ENCODE results near the gene ARL6. TPM values are rescaled to one million over a fixed set of nuclear protein-coding genes. Genes with fewer than 3 reads are reported as not detected.

ARL6 gene
- total RNA-seq: 3.1 and 4.6 TPM in 2 replicates

GRCh38 chr3:97764407-97765238 lies at the start of gene ARL6:
ARL6 (plus strand) TSS chr3:97764758; CDS start chr3:97768108, 3,350 bp downstream.
- DNase-seq (ENCODE audit: low read depth in 2 of 2): peak; percentile 79 to 81

GRCh38 chr3:97719156-97719821 lies 45.3 kb upstream of the ARL6 start:
- DNase-seq (ENCODE audit: low read depth in 2 of 2): peak; percentile 68 to 76

- DNase-seq (ENCODE audit: low read depth in 2 of 2): no peak
Observed at GRCh38 chr3:97720417-97720816, 44.1 kb upstream of the ARL6 start.

GRCh38 chr3:97721446-97721845 lies 43.1 kb upstream of the ARL6 start:
- no peak for DNase-seq (ENCODE audit: low read depth in 2 of 2)

- DNase-seq (ENCODE audit: low read depth in 2 of 2): peak; percentile 2
Observed at GRCh38 chr3:97736928-97737327, 27.6 kb upstream of the ARL6 start.

- DNase-seq (ENCODE audit: low read depth in 2 of 2): no peak
Observed at GRCh38 chr3:97738761-97739160, 25.8 kb upstream of the ARL6 start.

GRCh38 chr3:97742036-97742435 lies 22.5 kb upstream of the ARL6 start:
- no peak for DNase-seq (ENCODE audit: low read depth in 2 of 2)

GRCh38 chr3:97744289-97744688 lies 20.3 kb upstream of the ARL6 start:
- no peak for DNase-seq (ENCODE audit: low read depth in 2 of 2)

GRCh38 chr3:97763586-97764406 lies 762 bp upstream of the ARL6 start:
- DNase-seq (ENCODE audit: low read depth in 2 of 2): no peak

- no peak for DNase-seq (ENCODE audit: low read depth in 2 of 2)
Observed at GRCh38 chr3:97765336-97765735, 778 bp downstream of the ARL6 start.

- DNase-seq (ENCODE audit: low read depth in 2 of 2): peak in 1 of 2 donors; percentile 50
Observed at GRCh38 chr3:97772926-97773325, 8.4 kb downstream of the ARL6 start.

- DNase-seq (ENCODE audit: low read depth in 2 of 2): peak in 1 of 2 donors; percentile 15
Observed at GRCh38 chr3:97778152-97778551, 13.6 kb downstream of the ARL6 start.

GRCh38 chr3:97793420-97794019 lies 29.0 kb downstream of the ARL6 start:
- DNase-seq (ENCODE audit: low read depth in 2 of 2): peak; percentile 63 to 78

- DNase-seq (ENCODE audit: low read depth in 2 of 2): no peak
Observed at GRCh38 chr3:97795951-97796350, 31.4 kb downstream of the ARL6 start.

GRCh38 chr3:97804471-97804870 lies 39.9 kb downstream of the ARL6 start:
- no peak for DNase-seq (ENCODE audit: low read depth in 2 of 2)

- DNase-seq (ENCODE audit: low read depth in 2 of 2): no peak
Observed at GRCh38 chr3:97810779-97811390, 46.3 kb downstream of the ARL6 start.

- no peak for DNase-seq (ENCODE audit: low read depth in 2 of 2)
Observed at GRCh38 chr3:97815149-97815917, 50.8 kb downstream of the ARL6 start.

GRCh38 chr3:97816811-97817210 lies 52.3 kb downstream of the ARL6 start:
- DNase-seq (ENCODE audit: low read depth in 2 of 2): no peak

GRCh38 chr3:97817965-97818364 lies 53.4 kb downstream of the ARL6 start:
- DNase-seq (ENCODE audit: low read depth in 2 of 2): no peak

GRCh38 chr3:97820780-97821179 lies 56.2 kb downstream of the ARL6 start:
- DNase-seq (ENCODE audit: low read depth in 2 of 2): no peak
